Uterus (tissue), 2 donors: ENCODE measurements around the gene TCL1B.

Source experiments
- CTCF ChIP-seq, 4 experiments: fragments of 200-600 bp in 2 of 4; fragments of 450-650 bp in 2 of 4; sonication (generic) in 2 of 4; IDR thresholded peaks; one replicate each; pipeline ENCODE4 v1.5.1; 2016 to 2019; ENCODE audit warnings: antibody characterized with exemption in 4 of 4, mild to moderate bottlenecking in 2 of 4, moderate library complexity in 1 of 4
- POLR2A ChIP-seq, 2 donors: fragments of 450-650 bp; IDR thresholded peaks; one replicate each; pipeline ENCODE4 v1.6.1; 2016; ENCODE audit warnings: antibody characterized with exemption in 2 of 2, mild to moderate bottlenecking in 1 of 2, moderate library complexity in 1 of 2

DNA sequence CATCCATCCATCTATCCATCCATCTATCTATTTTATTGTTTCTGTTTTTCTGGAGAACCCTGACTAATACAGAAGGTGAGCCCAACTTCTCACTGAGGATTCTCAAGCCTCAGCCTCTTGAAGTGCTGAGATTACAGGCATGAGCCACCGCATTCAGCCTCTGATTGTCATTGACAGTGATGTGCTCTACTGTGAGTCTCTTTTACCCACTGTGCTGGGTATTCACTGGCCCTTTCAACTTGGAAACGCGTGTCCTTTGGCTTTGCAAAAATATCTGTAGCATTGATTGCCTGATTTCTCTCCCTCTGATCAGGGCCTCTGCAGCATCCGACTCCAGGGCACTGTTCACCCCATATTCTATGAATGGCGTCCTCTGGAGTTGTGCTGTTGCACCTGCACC is 29.6 kb upstream of the TCL1B start:
- TF ChIP-seq CTCF (IDR thresholded peaks at IDR 0.05) (no peak), POLR2A (IDR thresholded peaks at IDR 0.05) (no peak)
